H4 (cell line): ENCODE results near the gene TBL1XR1. TPM values are rescaled to one million over a fixed set of nuclear protein-coding genes. Genes with fewer than 3 reads are reported as not detected.

Experiments used
- DNase-seq: peaks from one replicate; pipeline ENCODE4 v3.0.0-alpha.2; 2015; ENCODE audit warnings: low spot score
- total RNA-seq: library from RNA; depleted of rRNA; stranded (reverse); fragments of >200 nt; shearing (Covaris generic); gene quantifications from 2 replicates; pipeline ENCODE4 v1.2.3, GENCODE V29; 2014; rRNA removed

The TBL1XR1 gene
- total RNA-seq, result 102 and 118 TPM in 2 replicates

DNA sequence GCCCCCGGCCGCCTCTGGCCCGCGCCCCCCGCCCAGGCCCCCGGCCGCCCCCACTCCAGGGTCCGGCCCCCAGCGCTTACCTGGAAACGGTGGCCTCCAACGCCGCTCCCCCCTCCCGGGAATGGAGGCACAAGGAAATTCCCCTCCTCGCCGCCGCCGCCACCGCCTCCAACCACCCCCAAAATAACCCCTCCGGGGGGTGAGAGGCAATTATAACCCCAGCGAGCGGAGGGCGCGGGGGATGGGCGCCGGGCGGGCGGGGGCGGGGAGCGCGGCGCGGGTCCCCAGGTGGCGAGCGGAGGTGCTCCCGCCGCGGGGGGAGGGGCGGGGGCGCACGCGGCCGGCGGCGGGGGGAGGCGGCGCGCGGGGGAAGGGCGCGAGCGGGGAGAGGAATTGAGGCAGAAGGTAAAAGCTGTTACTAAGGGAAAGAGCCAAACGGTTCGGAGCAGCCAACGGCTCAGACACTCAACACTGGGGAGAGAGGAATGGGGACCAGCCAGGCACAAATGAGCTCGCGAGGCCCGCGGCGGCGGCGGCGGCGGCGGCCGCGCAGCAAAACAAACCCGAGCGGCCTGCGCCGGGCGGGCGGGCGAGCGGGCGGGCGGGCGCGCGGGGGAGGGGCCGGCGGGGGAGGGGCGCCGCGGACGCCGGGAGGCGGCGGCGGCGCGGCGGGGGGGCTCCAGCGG is at the start of gene TBL1XR1:
TSS of gene TBL1XR1 (minus strand) at position 442 of the 686 bp plus-strand sequence. CDS start 132,505 bp downstream, outside the sequence.
- peak; percentile 95 for DNase-seq

GRCh38 chr3:177245250-177245649 is 48.0 kb upstream of the TBL1XR1 start:
- no peak for DNase-seq

DNA sequence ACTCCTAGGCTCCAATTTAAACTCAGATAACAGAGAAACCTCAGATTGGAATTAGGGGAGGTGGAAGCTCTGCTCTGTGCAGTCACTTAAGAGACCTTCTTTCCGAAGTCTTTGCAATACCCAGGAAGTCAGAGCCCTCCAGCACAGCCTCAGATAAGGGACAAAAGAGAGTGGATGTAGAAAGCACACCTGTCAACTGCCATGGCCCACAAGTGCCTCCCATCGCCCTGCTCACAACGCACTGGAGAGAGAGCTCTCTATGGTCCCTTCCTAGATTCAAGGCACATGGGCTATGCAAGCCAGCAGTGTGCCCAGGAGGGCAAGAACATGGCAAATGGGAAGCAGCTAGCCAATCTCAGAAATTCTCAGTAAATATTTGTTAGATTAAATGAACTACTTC is 47.3 kb upstream of the TBL1XR1 start:
- DNase-seq, result no peak

DNA sequence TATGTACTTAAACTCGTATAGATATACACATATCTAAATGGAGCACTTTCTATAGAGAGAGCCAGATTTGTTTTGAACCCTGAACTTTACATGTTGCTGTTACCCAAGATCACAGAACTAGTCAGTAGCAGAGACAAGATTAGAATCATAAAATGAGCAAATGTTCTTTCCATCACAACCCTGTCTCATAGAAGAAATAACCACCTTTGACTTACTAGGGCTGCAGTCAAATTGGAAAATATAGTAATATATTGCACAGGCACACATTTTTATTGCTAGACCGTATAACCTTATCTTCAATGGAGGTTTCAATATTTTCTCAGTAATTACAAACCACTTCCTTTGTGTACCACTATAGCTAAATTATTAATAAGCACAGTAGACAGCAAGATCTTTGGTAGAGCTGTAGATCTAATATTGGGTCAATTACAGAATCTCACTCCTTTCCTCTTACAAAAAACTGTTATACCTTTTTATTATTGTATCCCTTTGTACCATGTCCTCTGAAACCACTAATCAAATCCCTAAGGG is 41.5 kb upstream of the TBL1XR1 start:
- DNase-seq, result no peak

DNA sequence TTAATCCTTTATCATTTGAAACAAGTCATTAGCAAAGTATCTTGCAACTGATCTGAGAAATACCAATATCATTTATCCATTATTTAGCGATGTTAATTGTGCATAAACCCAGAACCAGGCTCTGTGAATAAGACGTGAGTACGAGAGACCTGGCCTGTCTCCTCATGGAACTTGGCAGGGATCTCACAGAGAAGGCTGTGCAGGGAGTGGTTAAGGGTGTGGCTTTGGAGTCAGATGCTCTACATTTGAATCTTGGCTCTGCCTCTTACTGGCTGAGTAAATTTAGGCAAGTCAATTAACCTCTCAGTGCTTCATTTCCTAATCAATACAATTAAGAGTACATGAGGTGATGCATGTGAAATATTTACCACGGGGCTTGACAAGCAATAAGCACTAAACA is 39.9 kb upstream of the TBL1XR1 start:
- no peak for DNase-seq

DNA sequence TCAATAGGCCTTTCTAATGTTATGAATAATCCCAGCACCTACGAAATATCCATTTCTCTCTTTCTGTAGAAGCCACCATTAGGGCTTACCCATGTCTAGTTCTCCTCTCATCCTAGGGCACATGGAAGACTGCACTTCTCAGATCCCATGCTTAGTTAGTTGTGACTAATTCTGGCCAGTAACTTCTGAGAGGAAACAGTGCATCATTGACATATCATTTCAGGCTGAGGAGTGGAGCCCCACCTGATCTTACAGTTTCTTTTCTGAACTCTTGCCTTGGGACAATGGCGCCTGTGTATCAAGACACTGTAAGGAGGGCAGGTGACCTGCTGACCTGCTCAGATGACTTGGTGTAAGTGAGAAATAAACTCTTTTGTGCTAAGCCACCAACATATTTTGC is 39.4 kb upstream of the TBL1XR1 start:
- no peak for DNase-seq

DNA sequence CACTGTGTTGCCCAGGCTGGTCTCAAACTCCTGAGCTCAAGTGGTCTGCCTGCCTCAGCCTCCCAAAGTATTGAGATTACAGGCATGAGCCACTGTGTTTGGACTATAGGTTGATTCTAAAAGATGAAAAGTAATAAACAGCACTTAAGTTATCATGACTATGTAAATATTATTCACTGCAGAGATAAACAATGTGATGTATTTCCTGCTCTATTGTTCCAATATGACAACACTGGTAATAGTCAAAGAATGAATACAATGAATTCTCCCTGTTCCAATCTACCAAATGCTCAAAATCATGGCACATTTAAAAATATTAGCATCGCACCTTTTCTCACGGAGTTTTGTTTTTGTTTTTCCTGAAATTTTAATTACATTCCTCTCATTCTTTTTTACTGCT is 36.8 kb upstream of the TBL1XR1 start:
- no peak for DNase-seq

DNA sequence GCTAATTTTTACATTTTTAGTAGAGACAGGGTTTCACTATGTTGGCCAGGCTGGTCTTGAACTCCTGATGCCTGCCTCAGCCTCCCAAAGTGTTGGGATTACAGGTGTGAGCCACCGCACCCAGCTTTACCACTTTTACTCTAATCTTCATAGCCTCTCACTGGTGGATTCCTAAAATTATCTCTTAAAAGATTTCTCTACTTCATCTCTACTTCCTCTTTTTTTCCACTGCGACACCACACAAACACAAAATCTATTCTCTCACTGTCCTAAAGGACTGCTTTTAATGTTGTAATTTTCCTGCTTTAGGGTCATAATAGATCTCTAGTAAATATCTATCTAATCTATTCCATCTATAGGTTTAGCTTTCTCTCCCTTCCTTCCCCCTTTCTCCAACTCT is 34.0 kb upstream of the TBL1XR1 start:
- no peak for DNase-seq

- DNase-seq, result no peak
Observed at GRCh38 chr3:177230641-177231040, 33.4 kb upstream of the TBL1XR1 start.

DNA sequence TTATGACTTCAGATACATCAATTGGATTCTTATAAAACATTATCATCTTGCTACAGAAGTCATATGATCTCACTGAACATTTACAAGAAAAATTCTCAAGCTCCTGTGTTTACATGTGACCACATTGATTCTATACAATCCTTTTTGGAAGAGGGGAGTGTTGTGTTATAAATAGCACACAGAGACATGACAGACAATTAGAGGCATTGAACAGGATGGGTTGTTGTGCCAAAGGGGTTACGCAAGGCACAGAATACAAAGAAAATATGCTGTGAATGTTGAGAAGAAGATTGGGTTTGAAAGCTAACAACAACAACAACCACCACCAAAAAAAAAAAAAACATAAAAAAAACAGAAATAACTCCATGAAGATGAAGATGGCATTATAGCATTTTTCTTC is 32.5 kb upstream of the TBL1XR1 start:
- no peak for DNase-seq

DNA sequence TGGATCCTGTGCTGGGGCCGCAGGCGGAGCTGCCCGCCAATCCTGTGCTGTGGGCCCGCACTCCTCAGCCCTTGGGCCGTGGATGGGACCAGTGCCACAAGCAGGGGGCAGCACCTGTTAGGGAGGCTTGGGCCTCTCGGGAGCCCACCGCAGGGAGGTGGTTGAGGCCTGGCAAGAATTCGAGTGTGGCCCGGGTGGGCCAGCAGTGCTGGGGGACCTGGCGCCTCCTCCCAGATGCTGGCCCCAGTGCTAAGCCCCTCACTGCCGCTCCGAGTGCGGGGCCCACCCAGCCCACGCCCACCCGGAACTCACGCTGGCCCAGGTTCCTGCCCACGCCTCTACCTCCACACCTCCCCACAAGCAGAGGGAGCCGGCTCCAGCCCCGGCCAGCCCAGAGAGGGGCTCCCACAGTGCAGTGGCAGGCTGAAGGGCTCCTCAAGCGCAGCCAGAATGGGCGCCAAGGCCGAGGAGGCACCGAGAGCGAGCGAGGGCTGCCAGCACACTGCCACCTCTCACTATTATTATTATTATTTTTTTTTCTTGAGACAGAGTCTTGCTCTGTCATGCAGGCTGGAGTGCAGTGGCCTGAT is 31.4 kb upstream of the TBL1XR1 start:
- DNase-seq, result no peak

GRCh38 chr3:177224414-177224813 is 27.1 kb upstream of the TBL1XR1 start:
- DNase-seq, result no peak

DNA sequence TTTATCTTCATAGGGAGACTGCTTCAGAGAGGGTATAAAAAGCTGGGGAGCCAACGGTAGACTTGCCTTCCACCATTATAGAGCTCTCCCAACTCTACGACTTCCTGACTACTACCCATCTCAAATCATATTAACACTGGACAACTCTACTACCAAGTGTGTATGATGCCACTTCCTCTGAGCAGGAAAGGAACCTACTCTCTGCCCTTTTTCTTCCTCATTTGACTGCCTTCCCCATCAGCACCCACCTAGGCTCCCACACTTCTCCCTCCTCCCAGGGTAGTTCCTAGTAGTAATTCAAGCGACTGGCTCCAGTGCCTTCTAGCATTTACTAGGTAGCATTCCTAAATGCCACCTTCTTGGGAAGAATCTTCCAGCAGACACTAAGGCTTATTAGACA is 24.5 kb upstream of the TBL1XR1 start:
- DNase-seq, result no peak

DNA sequence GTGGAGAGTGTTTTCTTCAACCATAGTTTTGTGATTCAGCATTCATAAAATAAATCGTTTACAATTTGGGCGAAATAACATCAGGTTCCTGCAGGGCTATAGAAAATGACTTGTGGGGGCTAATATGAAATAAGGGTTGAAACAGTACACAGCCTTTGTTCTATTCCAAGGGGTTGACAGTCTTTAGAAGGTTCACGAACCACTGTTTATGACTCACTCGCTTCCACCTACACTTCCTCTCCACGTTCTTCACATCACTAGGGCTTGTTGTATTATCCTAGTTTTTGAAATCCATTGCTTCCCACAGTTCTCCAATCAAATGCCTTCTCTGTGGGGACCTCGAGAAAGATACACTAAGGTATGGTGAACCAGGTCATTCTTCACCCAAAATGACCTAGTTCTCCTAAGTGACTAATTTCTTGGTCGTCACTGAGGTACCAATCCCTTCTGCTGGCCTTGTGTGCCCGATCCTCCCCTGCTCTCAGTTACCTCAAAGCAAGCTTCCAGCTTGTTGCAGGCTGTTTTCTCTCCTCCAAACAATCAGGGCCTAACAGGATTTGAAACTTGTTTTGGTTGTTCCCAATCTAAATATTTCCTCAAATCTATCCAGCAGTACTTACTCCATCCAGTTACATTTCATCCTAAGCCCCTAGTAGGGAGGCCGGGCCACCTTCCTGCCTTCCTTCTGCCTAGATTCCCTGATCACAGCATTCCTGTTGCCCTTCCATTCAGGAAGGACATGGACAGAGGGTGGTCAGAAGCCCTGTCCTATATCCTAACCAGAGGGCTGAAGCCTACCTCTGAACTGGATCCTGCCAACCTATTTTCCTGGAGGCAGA is 23.1 kb upstream of the TBL1XR1 start:
- DNase-seq, result no peak

DNA sequence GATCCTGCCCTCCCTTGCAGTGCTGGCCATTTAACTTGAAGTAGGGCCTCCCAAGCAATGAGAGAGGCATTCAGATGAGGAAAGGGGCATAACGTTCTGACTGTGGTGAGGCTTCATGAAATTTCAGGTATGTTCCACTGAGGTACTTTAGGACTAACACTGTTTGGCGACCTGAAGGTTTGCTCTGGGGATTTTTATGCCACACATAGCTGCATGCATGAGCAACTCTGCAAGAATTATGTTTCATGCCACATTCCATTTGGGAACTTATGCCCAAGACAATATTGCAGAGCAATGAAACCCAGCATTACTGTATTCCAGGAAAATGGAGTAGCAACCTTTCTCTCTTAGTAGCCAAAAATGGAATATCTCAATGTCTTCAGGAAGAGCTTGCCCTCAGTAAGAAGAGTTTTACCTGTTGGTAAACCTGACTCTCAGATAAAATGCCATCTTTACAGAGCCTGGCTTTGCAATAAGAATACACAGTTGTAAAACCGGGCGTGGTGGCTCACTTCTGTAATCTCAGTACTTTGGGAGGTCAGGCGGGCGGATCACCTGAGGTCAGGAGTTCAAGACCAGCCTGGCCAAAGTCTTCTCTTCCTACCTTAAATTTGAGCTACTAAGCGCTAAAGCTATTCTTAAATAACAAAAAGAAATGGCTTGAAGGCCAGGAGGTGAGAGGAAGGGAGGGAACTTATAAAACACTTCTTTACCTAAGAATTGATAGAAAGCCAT is 16.7 kb upstream of the TBL1XR1 start:
- DNase-seq, result no peak

DNA sequence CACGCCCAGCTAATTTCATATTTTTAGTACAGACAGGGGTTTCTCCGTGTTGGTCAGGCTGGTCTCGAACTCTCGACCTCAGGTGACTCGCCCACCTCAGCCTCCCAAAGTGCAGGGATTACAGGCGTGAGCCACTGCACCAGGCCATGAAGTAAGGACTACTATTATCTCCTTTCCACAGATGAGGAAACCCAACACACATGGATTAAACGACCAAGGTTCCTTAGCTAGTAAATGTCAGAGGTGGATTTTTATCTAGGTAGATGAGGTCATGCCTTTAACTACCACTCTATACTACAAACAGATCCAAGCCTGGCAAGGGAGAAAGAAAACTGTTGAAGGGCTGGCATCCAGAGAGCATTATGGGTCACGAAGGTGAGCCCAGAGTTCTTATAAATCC is 15.5 kb upstream of the TBL1XR1 start:
- DNase-seq, result no peak

DNA sequence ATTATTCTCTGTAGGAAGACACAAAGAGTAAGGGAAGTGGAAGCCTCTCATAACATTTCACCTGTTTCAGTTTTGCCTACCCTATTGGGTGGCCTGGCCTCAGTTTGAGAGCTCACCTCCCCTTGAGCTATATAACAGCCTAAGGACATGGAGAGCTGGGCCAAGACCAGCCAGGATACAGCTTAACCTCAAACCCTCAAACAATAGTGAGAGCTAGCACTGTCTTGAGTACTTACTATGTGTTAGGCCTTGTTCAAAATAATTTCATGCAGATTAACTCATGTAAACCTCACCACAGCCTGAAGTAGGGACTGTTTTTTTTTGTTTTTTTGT is 15.0 kb upstream of the TBL1XR1 start:
- no peak for DNase-seq

GRCh38 chr3:177211503-177212277 is 14.4 kb upstream of the TBL1XR1 start:
- no peak for DNase-seq

DNA sequence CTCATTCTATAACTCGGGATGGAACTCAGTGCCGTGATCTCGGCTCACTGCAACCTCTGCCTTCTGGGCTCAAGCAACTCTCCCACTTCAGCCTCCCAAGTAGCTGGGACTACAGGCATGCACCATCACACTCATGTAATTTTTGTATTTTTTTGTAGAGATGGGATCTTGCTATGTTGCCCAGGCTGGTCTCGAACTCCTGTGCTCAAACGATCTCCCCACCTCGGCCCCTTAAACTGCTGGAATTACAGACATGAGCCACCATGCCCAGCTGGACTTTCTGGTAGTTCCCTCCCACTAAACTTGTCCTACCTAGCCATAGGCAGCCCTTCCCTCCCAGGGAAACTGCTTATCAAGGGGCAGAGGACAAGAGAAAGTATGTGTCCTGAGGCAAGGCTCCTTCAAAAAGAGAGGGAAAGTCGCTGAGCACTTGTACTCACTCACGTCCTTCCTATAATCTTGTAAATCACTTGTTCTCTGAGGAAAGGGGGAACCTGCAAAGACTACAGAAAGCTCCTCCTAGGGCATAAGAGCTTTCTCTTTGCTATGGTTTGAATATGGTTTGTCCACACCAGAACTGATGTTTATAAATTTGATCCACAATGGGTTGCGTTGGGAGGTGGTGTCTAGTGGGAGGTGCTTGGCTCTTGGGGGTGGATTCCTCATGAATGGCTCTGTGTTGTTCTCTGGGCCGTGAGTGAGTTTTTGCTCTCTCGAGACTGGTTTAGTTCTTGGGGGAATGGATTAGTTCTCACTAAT is 13.6 kb upstream of the TBL1XR1 start:
- no peak for DNase-seq

DNA sequence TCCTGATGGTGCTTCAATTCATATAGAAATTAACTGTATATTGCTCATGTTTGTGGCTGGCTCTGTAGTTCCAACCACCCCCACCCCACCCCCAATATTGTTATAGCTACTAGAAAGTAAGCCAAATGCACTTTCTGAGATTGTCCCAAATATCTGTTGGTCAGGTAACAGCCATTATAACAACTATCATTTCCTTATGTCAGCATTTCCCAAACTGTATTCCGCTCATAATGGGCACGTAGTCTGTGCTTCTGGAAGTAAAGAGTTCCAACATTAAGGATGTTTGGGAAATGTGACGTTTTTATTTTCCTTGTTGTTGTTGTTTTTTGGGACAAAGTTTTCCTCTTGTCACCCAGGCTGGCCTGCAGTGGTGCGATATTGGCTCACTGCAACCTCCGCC is 12.2 kb upstream of the TBL1XR1 start:
- no peak for DNase-seq

- no peak for DNase-seq
Observed at GRCh38 chr3:177208781-177209180, 11.5 kb upstream of the TBL1XR1 start.
